Endothelial cell of umbilical vein (primary cell): Measurements from ENCODE around the gene GAB2.

Source experiments
- EZH2 ChIP-seq: IDR thresholded peaks from 2 replicates; pipeline ENCODE4 v1.6.1; 2012; ENCODE audit warnings: borderline replicate concordance, low read depth, mild to moderate bottlenecking, moderate library complexity, low read length, inconsistent platforms; ENCODE audit not compliant: severe bottlenecking
- FOS ChIP-seq: IDR thresholded peaks from 2 replicates; pipeline ENCODE4 v1.6.1; 2011; ENCODE audit warnings: mild to moderate bottlenecking, low read length, moderate library complexity, borderline replicate concordance; ENCODE audit not compliant: insufficient read depth
- GATA2 ChIP-seq: IDR thresholded peaks from 2 replicates; pipeline ENCODE4 v1.7.0; 2011; ENCODE audit warnings: low read depth, mild to moderate bottlenecking, moderate library complexity, mixed read lengths, low read length; ENCODE audit not compliant: insufficient read length, insufficient read depth
- JUN ChIP-seq: IDR thresholded peaks from 2 replicates; pipeline ENCODE4 v1.6.1; 2011; ENCODE audit warnings: borderline replicate concordance, low read depth; ENCODE audit not compliant: insufficient read length, insufficient read depth
- POLR2AphosphoS5 ChIP-seq: IDR thresholded peaks from 2 replicates; pipeline ENCODE4 v1.6.1; 2012; ENCODE audit warnings: low read depth, mild to moderate bottlenecking, control low read depth, low read length, moderate library complexity; ENCODE audit not compliant: insufficient read depth
- TF ChIP-seq, protein P1 (sequence below), 2 donors: IDR thresholded peaks; 1 replicate in 1 of 2; 2 replicates in 1 of 2; pipeline ENCODE4 v1.5.1; 2011; ENCODE audit warnings: low read length in 2 of 2, mild to moderate bottlenecking in 2 of 2, moderate library complexity in 2 of 2, control low read depth in 1 of 2, inconsistent platforms in 1 of 2, low read depth in 1 of 2; ENCODE audit not compliant: insufficient read depth in 1 of 2; ENCODE audit errors: extremely low read depth in 1 of 2

DNA sequence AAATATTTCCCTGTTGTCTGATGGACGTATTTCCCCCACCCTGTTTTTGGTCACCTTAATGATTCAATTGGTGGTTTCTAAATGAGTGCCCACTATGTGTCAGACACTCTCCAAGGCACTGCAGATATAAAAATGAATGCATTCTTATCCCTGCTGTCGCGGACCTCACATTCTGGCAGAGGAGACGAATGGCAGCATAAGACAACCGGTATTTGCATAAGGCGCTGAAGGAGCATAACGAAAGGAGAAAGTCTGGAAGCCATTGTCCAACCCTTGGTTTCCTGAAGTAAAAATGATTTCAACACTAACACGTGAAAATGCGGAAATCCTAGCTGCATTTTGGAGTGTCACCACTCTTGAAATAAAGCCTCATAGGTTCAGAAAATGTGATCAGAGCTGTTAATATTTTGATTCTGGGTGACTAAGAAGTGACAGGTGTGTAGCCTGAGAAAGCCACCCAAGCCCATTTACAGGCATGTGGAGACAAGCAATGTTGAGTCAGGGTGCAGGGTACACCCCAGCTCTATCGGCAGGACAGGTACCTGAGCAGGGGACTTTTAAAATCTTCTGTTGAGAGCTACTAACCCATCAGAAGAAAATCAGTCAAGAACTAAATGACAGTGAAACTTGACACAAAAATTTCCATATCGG is 10.1 kb upstream of the GAB2 start:
- TF ChIP-seq, protein P1, sequence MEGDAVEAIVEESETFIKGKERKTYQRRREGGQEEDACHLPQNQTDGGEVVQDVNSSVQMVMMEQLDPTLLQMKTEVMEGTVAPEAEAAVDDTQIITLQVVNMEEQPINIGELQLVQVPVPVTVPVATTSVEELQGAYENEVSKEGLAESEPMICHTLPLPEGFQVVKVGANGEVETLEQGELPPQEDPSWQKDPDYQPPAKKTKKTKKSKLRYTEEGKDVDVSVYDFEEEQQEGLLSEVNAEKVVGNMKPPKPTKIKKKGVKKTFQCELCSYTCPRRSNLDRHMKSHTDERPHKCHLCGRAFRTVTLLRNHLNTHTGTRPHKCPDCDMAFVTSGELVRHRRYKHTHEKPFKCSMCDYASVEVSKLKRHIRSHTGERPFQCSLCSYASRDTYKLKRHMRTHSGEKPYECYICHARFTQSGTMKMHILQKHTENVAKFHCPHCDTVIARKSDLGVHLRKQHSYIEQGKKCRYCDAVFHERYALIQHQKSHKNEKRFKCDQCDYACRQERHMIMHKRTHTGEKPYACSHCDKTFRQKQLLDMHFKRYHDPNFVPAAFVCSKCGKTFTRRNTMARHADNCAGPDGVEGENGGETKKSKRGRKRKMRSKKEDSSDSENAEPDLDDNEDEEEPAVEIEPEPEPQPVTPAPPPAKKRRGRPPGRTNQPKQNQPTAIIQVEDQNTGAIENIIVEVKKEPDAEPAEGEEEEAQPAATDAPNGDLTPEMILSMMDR (IDR thresholded peaks at IDR 0.05; ENCODE audit: extremely low read depth in 1 of 2, insufficient read depth in 1 of 2, low read depth in 1 of 2, low read length in 2 of 2), result no peak
- TF ChIP-seq JUN (no peak), EZH2 (no peak), POLR2AphosphoS5 (no peak), FOS (no peak), GATA2 (no peak)
